A172 (cell line): Measurements from ENCODE around the gene GDF10. TPM values are rescaled to one million over a fixed set of nuclear protein-coding genes. Genes with fewer than 3 reads are reported as not detected.

Experiments
- DNase-seq: peaks from one replicate; pipeline ENCODE4 v3.0.0-alpha.2; 2015; ENCODE audit warnings: low spot score
- total RNA-seq: library from RNA; depleted of rRNA; stranded (reverse); fragments of >200 nt; shearing (Covaris generic); gene quantifications from 2 replicates; pipeline ENCODE4 v1.2.3, GENCODE V29; 2014; rRNA removed

The GDF10 gene
- total RNA-seq, 1 experiment from 2014 or later, result not detected

GRCh38 chr10:47351899-47352815 lies 52.2 kb downstream of the GDF10 start:
- no peak for DNase-seq

DNA sequence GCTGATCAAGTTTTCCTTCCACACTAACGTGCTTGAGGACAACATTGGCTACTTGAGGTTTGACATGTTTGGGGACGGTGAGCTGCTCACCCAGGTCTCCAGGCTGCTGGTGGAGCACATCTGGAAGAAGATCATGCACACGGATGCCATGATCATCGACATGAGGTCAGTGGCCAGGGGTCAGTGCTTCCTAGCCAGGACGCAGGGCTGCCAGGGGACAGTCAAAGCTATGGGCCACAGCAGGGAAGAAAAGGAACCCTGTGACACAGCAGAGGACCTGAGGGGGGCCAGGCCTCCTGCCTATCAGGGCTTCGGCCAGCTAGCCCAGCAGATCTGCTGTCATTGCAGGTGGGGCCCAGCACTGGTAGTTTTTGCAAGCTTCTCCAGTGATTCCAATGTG lies 53.4 kb downstream of the GDF10 start:
- no peak for DNase-seq

GRCh38 chr10:47354165-47354564 lies 54.2 kb downstream of the GDF10 start:
- no peak for DNase-seq

DNA sequence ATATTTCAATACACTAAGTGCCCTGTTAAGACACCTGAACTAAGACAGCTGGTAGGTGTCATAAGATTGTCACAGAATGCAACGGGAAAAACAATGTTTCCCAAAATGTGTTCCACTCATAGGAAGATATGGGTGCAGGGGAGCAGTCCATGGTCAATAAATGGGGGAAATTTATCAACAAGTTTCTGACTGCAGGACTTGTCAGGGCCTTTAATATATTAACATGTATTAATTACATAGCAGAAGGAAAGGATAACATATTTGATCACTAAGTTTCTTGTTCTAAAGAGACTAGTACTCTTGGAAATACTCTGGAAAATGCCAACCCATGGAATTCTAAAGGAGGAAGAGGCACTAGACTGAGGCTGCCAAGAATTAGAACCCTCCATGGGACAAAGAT lies 54.9 kb downstream of the GDF10 start:
- DNase-seq, result no peak

GRCh38 chr10:47356708-47357107 lies 56.7 kb downstream of the GDF10 start:
- DNase-seq, result no peak

DNA sequence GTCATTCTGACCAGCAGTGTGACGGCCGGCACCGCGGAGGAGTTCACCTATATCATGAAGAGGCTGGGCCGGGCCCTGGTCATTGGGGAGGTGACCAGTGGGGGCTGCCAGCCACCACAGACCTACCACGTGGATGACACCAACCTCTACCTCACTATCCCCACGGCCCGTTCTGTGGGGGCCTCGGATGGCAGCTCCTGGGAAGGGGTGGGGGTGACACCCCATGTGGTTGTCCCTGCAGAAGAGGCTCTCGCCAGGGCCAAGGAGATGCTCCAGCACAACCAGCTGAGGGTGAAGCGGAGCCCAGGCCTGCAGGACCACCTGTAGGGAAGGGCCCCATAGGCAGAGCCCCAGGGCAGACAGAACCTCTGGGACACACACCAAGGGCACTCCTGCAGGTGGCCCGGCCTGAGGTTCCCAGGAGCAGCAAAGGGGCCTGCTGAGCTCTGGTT lies 57.2 kb downstream of the GDF10 start:
- no peak for DNase-seq

DNA sequence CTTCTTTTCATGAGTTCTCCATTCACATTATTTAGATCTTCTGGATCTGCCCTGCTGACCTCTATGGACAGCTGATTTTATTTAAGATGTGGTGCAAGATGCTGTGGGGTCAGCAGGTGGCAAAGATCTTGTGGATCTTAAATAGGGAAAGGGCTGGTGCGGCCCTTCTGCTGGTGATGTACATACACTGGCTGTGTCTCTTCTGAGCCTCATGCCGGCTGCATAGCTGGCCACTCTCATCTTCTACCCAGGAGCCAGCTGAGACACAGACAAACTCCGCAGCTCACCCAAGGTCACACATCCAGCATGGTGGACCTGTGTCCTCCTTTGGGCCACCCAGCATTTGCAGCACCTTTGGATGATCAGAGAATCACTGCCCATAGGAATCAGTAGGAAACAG lies 57.9 kb downstream of the GDF10 start:
- no peak for DNase-seq

GRCh38 chr10:47358457-47358856 lies 58.5 kb downstream of the GDF10 start:
- DNase-seq, result no peak

DNA sequence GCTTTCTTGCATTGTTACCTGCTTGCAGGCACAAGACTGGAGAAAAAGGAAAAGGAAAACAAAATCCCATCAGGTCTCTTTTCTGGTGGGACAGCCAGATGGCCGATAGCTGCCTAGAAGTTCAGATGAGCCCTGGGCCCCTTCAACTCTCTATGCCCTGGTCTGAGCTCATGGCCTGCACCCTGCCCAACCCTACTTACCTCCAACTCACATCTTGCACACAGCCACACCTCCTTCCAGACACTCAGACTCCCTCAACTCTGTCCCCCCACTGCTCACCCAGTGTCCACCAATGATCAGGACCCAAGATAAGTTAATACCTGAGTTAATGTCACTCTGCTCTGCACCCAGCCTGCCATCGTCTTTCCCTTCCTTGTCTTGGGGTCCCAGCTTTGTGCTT lies 59.1 kb downstream of the GDF10 start:
- DNase-seq, result no peak

DNA sequence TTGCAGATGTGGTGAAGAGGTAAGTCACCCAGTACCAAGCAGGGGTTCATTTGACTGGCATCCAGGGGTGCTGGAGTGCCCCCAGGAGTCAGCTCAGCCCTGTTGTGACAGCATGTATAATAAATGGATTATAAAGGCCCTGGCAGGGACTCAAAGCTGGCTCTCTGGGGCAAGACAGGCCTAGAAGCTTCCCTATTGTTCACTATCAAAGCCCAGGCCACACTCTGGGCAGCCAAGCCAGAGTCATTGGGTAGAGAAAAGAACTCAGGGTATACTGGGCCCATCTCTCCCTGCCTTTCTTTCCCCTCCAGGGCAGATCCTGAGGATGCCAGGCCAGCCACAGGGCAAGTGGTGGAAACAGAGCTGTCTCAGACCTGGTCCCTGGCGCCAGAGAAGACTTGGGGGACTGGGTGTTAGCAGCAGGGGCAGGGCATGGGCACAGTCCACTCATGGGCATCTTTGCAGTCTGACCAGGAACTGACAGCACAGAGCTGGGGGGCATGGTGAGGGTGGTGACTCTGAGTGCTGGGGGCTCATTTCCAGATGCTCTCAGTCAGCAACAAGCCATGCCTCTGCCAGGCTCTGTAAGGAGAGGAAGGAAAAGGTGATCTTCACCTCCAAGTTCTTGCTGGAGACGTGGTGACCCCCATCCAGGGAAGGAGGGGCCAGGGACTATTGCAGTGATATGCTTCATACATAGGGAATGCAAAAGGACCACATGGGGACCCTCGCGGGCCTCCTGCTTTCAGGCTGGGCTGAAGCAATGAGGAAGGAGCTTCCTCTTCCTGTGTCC lies 59.8 kb downstream of the GDF10 start:
- no peak for DNase-seq

DNA sequence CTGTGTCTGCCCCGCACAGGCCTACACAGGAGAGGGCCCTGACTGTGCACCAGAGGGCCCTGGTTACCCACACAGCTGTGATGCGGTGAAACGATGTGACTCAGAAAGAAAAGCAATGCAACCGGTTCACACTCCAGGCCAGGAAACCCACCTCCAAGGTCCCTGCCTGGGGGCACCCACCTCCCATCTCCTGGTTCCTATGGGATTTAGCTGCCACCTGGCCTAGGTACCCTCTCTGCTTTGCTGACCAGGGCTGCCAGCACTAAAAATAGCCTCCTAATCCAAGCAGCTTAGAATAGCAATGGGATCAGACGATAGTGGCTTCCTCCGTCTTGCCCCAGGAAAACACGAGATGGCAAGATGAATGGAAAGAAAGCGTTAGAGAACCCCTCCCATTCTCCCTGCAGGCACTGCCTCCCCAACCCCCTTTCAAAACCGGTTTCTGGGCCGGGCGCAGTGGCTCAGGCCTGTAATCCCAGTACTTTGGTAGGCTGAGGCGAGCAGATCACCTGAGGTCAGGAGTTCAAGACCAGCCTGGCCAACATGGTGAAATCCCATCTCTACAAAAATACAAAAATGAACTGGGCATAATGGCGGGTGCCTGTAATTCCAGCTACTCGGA lies 60.5 kb downstream of the GDF10 start:
- DNase-seq, result no peak

DNA sequence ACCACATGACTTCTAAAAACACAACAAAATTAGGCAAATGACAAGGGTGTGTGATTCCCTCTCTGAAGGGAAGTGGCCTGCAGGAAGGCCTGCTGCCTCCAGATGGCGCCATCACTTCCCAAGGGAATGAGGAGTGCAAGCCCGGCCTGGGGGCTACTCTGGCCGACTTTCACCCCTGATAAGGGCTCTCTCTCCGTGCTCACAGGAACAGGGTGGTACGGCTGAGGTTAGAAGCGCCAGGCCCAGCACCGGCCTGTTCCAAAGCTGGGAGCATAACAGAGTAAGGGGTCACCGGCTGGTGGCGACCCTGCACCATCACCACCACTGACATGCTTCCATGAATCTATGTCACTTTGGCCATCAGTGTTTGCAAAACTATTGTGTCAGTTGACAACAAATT lies 61.3 kb downstream of the GDF10 start:
- no peak for DNase-seq

DNA sequence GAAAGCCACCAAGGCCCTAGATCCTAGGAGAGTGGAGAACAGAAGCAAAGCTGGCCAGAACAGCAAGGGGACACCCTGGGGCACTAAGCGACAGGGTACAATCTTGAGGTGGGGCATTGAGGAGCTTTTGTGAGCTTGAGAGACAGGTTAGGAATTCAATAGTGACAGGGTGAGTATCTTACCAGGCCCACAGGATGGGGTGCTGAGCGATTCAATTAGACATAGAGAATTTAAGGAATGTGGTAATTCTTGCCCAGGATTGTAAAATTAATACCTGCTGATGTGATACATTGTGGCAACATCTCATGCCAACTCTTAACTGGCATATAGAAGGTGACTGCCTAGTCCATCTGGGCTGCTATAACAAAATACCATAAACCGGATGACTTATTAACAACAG lies 62.2 kb downstream of the GDF10 start:
- DNase-seq, result peak; percentile 49

Other genes starting within 250 kb of the GDF10 start
- not detected in 2 replicates for gene GDF2, start 22.3 kb downstream of the GDF10 start, total RNA-seq
- not detected in 2 replicates for gene RBP3, start 48.2 kb downstream of the GDF10 start, total RNA-seq
- gene ZNF488, start 84.1 kb downstream of the GDF10 start, total RNA-seq, result 2.6 and 3.6 TPM in 2 replicates
- 45.4 and 54.3 TPM in 2 replicates for gene ANXA8, start 183.9 kb downstream of the GDF10 start, total RNA-seq
- gene FAM25G, start 191.5 kb downstream of the GDF10 start, total RNA-seq, result not detected in 2 replicates
- 4.5 and 4.6 TPM in 2 replicates for gene AGAP9, start 223.4 kb downstream of the GDF10 start, total RNA-seq